Gastrocnemius medialis (tissue), 4 donors: ENCODE results near the gene CMTM3.

Source experiments
- CTCF ChIP-seq, 5 experiments: fragments of 450-650 bp in 3 of 5; fragments of 200-600 bp in 2 of 5; sonication (generic) in 2 of 5; IDR thresholded peaks in 4 of 5; conservative IDR thresholded peaks in 1 of 5; 1 replicate in 4 of 5; 2 replicates in 1 of 5; pipeline ENCODE4 v1.5.1; 2016 to 2019; ENCODE audit warnings: antibody characterized with exemption in 5 of 5, mild to moderate bottlenecking in 3 of 5, moderate library complexity in 3 of 5
- POLR2A ChIP-seq, 2 donors: fragments of 450-650 bp; IDR thresholded peaks; one replicate each; pipeline ENCODE4 v1.6.1; 2017; ENCODE audit warnings: antibody characterized with exemption in 2 of 2, mild to moderate bottlenecking in 2 of 2, moderate library complexity in 2 of 2

- TF ChIP-seq POLR2A (IDR thresholded peaks at IDR 0.05) = no peak
- TF ChIP-seq CTCF (IDR thresholded peaks at IDR 0.05 in 4 of 5, conservative IDR thresholded peaks at IDR 0.05 in 1 of 5) = peak; percentile 67 to 94 (median 87)
These were observed 4.0 kb downstream of the CMTM3 start for GRCh38 chr16:66608241-66609138.
